A673 (cell line): Measurements from ENCODE around the gene CCSER1. TPM values are rescaled to one million over a fixed set of nuclear protein-coding genes. Genes with fewer than 3 reads are reported as not detected.

Source experiments
- BruUV-seq: library from RNA; stranded (reverse); fragments of 400-500 nt; replicated peaks from 2 replicates; lab custom pipeline; 2021; lab: Mats Ljungman, UMichigan
- CTCF ChIA-PET: fragments of 300-600 bp; sonication (Branson Sonifier 250); formaldehyde crosslinking; loops from one replicate; lab custom pipeline; 2022; ENCODE audit warnings: antibody characterized with exemption; lab: Charles Lee
- POLR2A ChIA-PET: fragments of 300-600 bp; sonication (Branson Sonifier 250); formaldehyde crosslinking; loops from one replicate; lab custom pipeline; 2022; ENCODE audit warnings: antibody characterized with exemption; ENCODE audit not compliant: low non-redundant PET; lab: Charles Lee
- DNase-seq: peaks from one replicate; pipeline ENCODE4 v3.0.0-alpha.2; 2015; ENCODE audit warnings: low spot score
- H3K27ac ChIP-seq: fragments of 200-600 bp; sonication (generic); 2 replicates; pipeline ENCODE4 v1.5.1; 2016; ENCODE audit warnings: mixed run types, low read depth, mild to moderate bottlenecking, mixed read lengths, antibody characterized with exemption, low read length; ENCODE audit not compliant: poor library complexity, severe bottlenecking
- H3K27me3 ChIP-seq: fragments of 200-600 bp; sonication (generic); replicated peaks from 2 replicates; pipeline ENCODE4 v1.6.1; 2017; ENCODE audit warnings: mixed run types, low read depth, mild to moderate bottlenecking, mixed read lengths, antibody characterized with exemption, low read length; ENCODE audit not compliant: insufficient read depth, poor library complexity
- H3K36me3 ChIP-seq: fragments of 200-600 bp; sonication (generic); 2 replicates; pipeline ENCODE4 v1.6.1; 2016; ENCODE audit warnings: mixed run types, mild to moderate bottlenecking, mixed read lengths, antibody characterized with exemption, low read length; ENCODE audit not compliant: insufficient read depth, poor library complexity, severe bottlenecking
- H3K4me1 ChIP-seq: fragments of 200-600 bp; sonication (generic); 2 replicates; pipeline ENCODE4 v1.6.1; 2017; ENCODE audit warnings: mixed run types, mild to moderate bottlenecking, mixed read lengths, antibody characterized with exemption, low read length; ENCODE audit not compliant: insufficient read depth, poor library complexity, severe bottlenecking
- H3K4me3 ChIP-seq: fragments of 200-600 bp; sonication (generic); 2 replicates; pipeline ENCODE4 v1.5.1; 2016; ENCODE audit warnings: low read depth, mixed run types, mild to moderate bottlenecking, mixed read lengths, low read length; ENCODE audit not compliant: poor library complexity, severe bottlenecking
- H3K9me3 ChIP-seq: fragments of 200-600 bp; sonication (generic); 2 replicates; pipeline ENCODE4 v1.6.1; 2016; ENCODE audit warnings: mixed run types, low read depth, mild to moderate bottlenecking, mixed read lengths, antibody characterized with exemption, low read length; ENCODE audit not compliant: poor library complexity, severe bottlenecking
- CTCF ChIP-seq: fragments of 300-800, 200-600 bp; sonication (generic); conservative IDR thresholded peaks from 2 replicates; pipeline ENCODE4 v1.5.1; 2017; ENCODE audit warnings: low read depth, mild to moderate bottlenecking, antibody characterized with exemption, low read length, moderate library complexity, mixed read lengths
- EZH2 ChIP-seq: fragments of 200-600 bp; sonication (generic); IDR thresholded peaks from 2 replicates; pipeline ENCODE4 v1.6.1; 2017; ENCODE audit warnings: borderline replicate concordance, low read depth, mild to moderate bottlenecking, mixed read lengths, antibody characterized with exemption, low read length; ENCODE audit not compliant: poor library complexity, severe bottlenecking
- intact Hi-C: fragments of 100-400 bp; cut with micrococcal nuclease; formaldehyde crosslinking; loops from one replicate; pipeline ENCODE4 v1.10.0; 2022; ENCODE audit not compliant: unreplicated experiment
- total RNA-seq: library from RNA; stranded (reverse); gene quantifications from 2 replicates; pipeline ENCODE4 v1.2.3, GENCODE V29; 2021

CCSER1 gene
- total RNA-seq, 1 experiment from 2014 or later = not detected

DNA sequence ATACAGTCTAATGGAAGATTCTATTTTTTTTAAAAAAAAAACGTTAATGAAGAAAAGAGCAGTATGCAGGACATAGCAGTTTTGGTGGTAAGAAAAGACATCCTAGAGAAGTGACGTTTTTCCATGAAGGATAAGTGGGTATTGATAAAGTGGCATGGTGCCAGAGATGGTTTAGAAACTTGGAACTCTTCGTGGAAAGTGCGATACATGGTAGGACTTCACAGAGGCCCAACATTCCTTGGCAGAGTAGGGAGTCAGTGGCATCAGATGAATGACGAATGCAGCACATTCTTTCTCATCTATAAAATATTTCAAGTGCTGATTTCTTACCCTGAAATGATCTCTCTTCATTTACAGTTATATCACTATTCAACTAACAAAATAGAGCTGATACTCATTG is 298.7 kb downstream of the CCSER1 start:
- CTCF ChIA-PET = no interaction called here
- no peak for TF ChIP-seq EZH2
- no peak for TF ChIP-seq CTCF
- no peaks in the 10 kb centered on the region for H3K4me1 ChIP-seq

GRCh38 chr4:90438522-90438921 is 311.3 kb downstream of the CCSER1 start:
- ChIA-PET CTCF (no interaction called here), POLR2A (no interaction called here)
- Histone ChIP-seq H3K27me3 (no peaks in the 10 kb centered on the region), H3K36me3 (no peaks in the 10 kb centered on the region), H3K4me3 (no peak overlapping the region), H3K9me3 (no peaks in the 10 kb centered on the region), H3K27ac (no peak overlapping the region), H3K4me1 (no peaks in the 10 kb centered on the region)
- BruUV-seq = no TSS peak
- TF ChIP-seq EZH2 (no peak), CTCF (no peak)
- DNase-seq = no peak
- intact Hi-C loops = no loop called here

More for the DNA sequence above, 298.7 kb downstream of the CCSER1 start:
- POLR2A ChIA-PET = no interaction called here
- H3K4me3 ChIP-seq = no peak overlapping the region
- DNase-seq = no peak
- H3K27ac ChIP-seq = no peak overlapping the region
- no peaks in the 10 kb centered on the region for H3K9me3 ChIP-seq
- BruUV-seq = no TSS peak
- intact Hi-C loops = no loop called here
- no peaks in the 10 kb centered on the region for H3K27me3 ChIP-seq
- no peaks in the 10 kb centered on the region for H3K36me3 ChIP-seq

- Histone ChIP-seq H3K4me1 (no peaks in the 10 kb centered on the region), H3K4me3 (no peak overlapping the region), H3K27ac (no peak overlapping the region), H3K36me3 (no peaks in the 10 kb centered on the region), H3K27me3 (no peaks in the 10 kb centered on the region), H3K9me3 (no peaks in the 10 kb centered on the region)
- no TSS peak for BruUV-seq
- ChIA-PET POLR2A (no interaction called here), CTCF (no interaction called here)
- TF ChIP-seq CTCF (no peak), EZH2 (no peak)
- intact Hi-C loops = no loop called here
- no peak for DNase-seq
Measured at GRCh38 chr4:90441770-90442169, 314.6 kb downstream of the CCSER1 start.
